Panc1 (cell line): Measurements from ENCODE around the gene KCNAB3.

ENCODE experiments used
- POLR2AphosphoS5 ChIP-seq: IDR thresholded peaks from 2 replicates; pipeline ENCODE4 v1.6.1; 2012; ENCODE audit warnings: mild to moderate bottlenecking, low read depth, low read length, moderate library complexity
- SIN3A ChIP-seq: IDR thresholded peaks from 2 replicates; pipeline ENCODE4 v1.6.1; 2012; ENCODE audit warnings: low read depth, mild to moderate bottlenecking, low read length, moderate library complexity, borderline replicate concordance; ENCODE audit not compliant: insufficient read depth
- TCF7L2 ChIP-seq: IDR thresholded peaks from 2 replicates; pipeline ENCODE4 v1.6.1; 2011; ENCODE audit warnings: mild to moderate bottlenecking, low read depth, low read length, inconsistent platforms
- TF ChIP-seq, protein P1 (sequence below): fragments of 450-650 bp; IDR thresholded peaks from 2 replicates; pipeline ENCODE4 v1.5.1; 2017; ENCODE audit warnings: mild to moderate bottlenecking

DNA sequence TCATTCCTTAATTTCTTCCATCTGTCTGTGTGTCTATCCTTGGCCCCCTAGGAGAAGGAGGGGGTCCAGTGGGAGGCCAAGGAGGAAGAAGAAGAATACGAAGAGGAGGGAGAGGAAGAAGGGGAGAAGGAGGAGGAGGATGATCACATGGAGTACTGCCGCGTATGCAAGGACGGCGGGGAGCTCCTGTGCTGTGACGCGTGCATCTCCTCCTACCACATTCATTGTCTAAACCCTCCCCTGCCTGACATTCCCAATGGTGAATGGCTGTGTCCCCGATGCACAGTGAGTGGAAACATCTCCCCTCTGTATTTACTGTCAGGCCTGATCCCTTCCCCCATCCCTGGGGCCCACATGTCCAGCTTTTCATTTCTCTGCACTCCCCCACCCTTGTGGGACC lies 34.8 kb downstream of the KCNAB3 start:
- TF ChIP-seq, protein P1, sequence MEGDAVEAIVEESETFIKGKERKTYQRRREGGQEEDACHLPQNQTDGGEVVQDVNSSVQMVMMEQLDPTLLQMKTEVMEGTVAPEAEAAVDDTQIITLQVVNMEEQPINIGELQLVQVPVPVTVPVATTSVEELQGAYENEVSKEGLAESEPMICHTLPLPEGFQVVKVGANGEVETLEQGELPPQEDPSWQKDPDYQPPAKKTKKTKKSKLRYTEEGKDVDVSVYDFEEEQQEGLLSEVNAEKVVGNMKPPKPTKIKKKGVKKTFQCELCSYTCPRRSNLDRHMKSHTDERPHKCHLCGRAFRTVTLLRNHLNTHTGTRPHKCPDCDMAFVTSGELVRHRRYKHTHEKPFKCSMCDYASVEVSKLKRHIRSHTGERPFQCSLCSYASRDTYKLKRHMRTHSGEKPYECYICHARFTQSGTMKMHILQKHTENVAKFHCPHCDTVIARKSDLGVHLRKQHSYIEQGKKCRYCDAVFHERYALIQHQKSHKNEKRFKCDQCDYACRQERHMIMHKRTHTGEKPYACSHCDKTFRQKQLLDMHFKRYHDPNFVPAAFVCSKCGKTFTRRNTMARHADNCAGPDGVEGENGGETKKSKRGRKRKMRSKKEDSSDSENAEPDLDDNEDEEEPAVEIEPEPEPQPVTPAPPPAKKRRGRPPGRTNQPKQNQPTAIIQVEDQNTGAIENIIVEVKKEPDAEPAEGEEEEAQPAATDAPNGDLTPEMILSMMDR, result no peak
- no peak for TF ChIP-seq POLR2AphosphoS5
- TF ChIP-seq SIN3A, result no peak
- TF ChIP-seq TCF7L2, result no peak
